GM21825 (cell line): ENCODE measurements around the gene MRPS2.

Experiments used
- ATAC-seq: cut with Tn5 transposase; IDR thresholded peaks from one replicate; pipeline ENCODE4 v1.9.1; 2021; ENCODE audit warnings: mild to moderate bottlenecking, moderate library complexity; ENCODE audit not compliant: unreplicated experiment

The MRPS2 gene

GRCh38 chr9:135480071-135480939 lies 20.2 kb upstream of the MRPS2 start:
- no peak for ATAC-seq

DNA sequence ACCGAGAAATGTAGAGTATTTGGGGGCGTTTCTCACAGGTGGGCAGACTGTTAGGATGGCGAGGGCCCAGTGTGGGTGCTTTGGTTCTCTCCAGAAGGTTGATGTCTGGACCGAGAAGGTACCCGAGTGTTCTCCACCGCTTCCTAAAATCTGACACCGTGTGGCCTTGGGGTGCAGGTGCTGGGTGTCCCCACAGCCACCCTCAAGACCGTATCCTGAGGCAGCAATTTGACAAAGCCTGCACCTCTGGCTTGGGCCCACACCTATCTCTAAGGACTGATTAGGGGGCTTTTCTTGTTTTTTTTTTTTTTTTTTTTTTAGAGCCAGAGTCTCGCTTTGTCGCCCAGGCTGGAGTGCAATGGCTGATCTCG lies 19.6 kb upstream of the MRPS2 start:
- no peak for ATAC-seq

- no peak for ATAC-seq
These were observed 18.3 kb upstream of the MRPS2 start for GRCh38 chr9:135482015-135482754.

GRCh38 chr9:135484460-135485277 lies 15.8 kb upstream of the MRPS2 start:
- no peak for ATAC-seq

- ATAC-seq: no peak
These were observed 15.1 kb upstream of the MRPS2 start for GRCh38 chr9:135485385-135485784.

DNA sequence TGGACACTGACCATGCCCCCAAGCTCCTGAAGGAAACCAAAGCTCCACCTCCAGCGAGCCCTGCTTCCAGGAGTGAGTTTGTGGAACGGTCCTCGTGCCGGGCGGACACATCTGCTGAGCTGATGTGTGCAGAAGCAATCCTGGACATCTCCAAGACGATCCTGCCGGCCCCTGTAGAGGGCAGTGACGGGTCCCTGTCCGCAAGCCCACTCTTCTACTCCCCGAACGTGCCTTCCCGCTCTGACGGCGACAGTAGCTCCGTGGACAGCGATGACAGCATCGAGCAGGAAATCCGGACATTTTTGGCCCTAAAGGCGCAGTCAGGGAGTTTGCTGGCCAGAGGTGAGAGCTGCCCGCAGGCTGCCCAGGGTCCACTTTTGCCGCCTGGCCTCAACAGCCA lies 14.7 kb upstream of the MRPS2 start:
- ATAC-seq: no peak

DNA sequence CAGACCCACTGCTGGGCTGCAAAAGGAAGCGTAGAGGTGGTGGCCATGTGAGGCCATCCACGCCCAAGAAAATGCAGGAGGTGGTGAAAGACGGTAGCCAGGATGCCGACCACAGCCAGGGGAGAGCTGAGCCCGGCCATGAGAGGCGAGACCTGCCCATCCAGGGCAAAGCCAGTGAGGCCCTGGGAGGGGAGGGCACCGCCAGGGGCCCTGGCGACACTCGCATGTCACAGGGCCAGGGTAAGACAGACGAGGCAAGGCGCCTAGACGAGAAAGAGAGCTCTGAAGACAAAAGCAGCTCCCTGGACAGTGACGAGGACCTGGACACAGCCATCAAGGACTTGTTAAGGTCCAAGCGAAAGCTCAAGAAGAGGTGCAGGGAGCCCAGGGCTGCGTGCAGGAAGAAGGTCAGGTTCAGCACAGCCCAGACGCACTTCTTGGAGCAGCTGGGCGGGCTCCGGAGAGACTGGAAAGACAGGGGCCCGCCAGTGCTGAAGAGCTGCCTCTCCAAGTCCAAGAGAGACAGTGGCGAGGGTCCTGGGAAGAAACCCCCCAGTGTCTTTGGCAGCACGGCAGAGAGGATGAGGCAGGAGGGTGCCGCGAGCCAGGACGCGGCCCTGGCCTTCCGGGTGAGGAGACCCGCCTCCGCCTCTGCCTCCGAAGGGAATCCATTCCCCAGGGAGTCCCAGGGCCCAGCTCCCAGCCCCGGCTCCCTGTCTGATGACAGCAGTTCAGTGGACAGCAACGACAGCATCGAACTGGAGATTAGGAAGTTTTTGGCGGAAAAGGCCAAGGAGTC lies 14.0 kb upstream of the MRPS2 start:
- ATAC-seq: no peak

DNA sequence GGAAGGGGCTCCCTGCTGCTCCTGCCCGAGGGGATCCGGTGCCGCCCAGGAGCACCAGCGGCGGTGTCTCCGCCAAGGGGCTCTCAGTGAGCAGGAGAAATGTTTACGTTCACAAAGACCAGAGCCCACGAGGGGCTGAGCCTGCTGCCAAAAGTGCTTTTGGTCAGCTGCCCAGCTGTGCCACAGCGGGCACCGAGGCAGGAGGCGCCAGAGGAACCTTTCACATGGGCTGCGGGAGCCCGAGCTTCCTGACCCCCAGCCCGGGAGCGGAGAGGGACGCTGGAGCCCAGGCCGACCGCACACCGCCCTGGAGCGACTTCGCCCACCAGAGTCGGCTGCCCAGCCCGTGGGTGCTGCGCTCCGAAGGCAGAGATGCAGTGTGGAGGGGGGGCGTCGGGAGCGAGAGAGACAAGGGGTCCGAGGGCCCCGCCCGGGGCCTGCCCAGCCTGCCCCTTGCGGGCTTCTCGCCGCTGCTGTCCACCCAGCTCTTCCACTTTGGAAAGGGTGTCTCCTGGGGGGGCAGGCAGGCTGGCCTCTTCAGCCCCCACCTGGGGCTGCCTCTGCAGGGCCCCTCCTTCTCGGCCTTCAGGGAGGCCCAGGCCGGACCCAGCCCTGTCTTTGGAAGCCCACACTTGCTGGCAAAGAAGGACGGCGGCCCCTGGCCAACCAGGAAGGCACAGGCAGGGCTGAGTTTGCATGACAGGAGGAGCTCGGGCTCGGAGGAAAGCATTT lies 13.0 kb upstream of the MRPS2 start:
- no peak for ATAC-seq

GRCh38 chr9:135488013-135488330 lies 12.5 kb upstream of the MRPS2 start:
- no peak for ATAC-seq

DNA sequence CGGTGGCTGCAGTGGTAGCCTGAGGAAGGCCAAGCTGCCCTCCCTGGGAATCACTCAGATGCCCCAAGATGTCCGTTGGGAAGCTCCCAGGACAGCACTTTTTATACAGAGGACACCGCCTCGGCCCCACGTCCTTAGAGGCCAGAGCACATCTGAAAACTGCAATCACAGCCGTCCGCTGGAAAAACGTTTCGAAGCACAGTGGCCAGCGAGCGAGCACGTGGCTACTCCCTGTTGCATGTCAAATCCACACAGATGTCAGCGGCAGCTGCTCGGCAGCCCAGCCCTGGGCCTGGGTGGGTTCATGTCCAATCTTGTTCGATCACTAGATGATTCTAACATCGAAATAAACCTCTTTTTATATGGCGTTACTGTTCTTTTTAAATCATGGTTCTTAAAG lies 12.0 kb upstream of the MRPS2 start:
- no peak for ATAC-seq

DNA sequence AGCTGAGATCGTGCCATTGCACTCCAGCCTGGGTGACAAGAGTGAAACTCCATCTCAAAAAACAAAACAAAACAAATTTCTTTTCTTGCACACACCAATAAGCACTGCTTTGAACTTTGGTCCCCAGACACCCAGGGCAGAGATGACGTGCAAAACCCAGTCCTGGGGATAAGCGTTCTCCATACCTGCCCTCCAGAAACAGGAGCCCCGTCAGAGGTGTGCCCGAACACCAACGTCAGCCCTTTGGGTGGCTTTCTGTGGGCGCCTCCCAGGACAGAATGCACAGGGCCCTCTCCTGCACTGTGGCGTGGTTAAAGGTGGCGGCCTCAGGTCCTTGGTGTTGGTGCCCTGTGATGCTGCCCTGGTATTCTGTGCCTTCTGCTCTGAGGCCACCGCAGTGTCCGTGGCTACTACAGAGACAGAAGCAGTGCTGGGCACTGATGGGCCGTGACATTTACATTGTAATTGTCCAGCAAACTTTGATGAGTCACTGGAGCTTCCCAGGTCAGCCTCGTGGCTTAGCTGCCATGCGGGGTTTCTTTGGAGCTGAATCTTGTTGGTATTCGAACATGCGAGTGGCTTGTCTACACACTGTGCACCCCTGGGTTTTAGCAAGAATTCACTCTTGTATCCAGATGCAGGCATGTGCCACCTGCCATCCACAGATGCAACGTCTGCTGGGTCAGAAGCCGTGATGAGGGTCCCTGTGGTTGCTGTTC lies 11.1 kb upstream of the MRPS2 start:
- no peak for ATAC-seq

- ATAC-seq: no peak
These were observed 10.2 kb upstream of the MRPS2 start for GRCh38 chr9:135490166-135490870.

GRCh38 chr9:135490980-135491464 lies 9.5 kb upstream of the MRPS2 start:
- ATAC-seq: no peak

DNA sequence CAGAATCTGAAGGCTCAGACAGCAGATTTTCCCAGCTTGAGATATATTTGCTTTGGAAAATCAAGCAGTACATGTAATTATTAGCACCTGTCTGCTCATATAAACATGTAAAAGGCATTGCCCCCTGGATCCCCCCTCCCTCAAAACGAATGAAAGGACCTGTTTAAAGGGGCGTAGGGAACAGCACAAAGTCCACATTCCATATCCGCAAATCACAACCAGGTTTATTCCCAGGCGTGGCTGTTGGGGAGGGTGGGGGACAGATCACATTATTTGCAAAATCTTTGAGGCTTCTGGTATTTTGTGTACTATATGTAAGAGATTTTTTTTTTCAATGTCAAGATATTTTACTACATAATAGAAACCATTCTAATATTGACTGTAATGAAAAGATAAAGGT lies 8.7 kb upstream of the MRPS2 start:
- no peak for ATAC-seq

DNA sequence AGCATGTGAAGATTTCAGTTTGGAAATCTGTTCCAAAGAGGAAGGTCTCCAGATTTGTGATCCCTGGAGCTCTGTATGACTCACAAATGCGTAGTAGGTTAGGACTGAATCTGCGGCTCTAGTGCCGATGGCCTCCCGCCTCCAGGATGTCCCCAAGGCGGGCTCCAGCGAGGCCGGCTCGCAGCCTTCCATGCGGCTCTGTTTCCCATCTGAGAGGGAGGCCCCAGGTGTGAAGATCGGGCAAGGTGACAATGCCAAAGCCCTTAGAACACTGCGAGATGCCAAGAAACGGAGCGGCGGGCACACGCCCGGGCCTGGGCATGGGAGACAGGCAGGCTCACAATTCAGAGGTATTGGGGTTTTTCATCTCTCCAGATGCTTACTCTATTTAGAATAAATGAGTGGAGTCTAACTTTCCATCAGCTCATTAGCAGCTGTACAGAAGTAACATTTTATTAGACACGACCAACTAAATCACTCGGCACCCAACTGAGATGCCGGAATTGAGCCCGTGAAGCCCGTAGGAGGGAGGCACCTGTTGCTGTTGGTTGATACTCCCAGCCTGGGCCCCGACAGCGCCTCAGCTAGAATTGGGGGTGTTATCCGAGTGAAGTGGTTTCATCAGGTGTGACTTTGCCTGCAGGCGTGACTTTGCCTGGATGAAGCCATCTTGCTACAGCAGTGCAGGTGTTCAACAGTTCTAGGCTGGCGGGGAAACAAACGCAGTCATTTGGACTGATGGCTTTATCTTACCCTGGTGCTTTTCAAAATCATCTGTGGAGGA lies 7.4 kb upstream of the MRPS2 start:
- ATAC-seq: no peak

DNA sequence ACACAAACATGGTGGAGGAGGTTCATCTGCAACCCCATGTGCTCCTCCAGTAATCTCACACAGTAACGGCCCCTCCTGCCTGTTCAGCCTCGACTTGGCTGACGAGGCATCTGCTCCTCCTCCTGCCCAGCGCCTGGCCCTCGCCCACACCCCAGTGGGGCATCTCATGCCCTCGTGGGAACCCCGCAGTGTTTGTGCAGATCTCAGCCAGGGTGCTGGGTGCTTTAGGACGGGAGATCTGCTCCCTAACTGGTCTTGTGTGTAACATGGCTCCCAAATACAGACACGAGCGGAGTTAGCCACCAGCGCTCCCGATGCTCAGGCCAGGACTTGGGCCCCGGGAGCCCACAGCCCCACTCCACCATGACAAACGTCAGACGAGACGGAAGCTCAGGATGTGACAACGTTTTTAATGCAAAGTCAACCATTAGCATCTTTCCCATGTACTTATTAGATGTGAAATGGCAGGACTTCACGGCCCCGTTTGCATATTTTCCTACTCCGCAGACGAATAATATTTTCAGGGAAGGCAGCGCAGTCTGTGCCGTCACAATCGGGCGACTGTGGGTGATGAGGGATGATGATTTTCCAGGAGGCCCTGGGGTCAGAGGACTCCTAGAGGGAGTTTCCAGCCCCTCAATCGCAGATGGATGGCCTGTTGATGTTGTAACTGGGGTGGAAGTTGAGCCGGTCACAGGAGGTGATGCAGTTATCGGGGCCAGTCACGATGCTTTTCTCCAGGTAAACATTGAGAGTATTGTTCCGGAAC lies 5.5 kb upstream of the MRPS2 start:
- ATAC-seq: no peak
